C4-2B (cell line): ENCODE data around the gene FTCDNL1.

Experiments used
- H3K27ac ChIP-seq: fragments of 450-650 bp; 2 replicates; pipeline ENCODE4 v1.5.1; 2017
- ZFX ChIP-seq: fragments of 450-650 bp; IDR thresholded peaks from 2 replicates; pipeline ENCODE4 v1.6.1; 2017
- TF ChIP-seq, protein P1 (sequence below): fragments of 450-650 bp; conservative IDR thresholded peaks from 2 replicates; pipeline ENCODE4 v1.5.1; 2017; ENCODE audit warnings: mild to moderate bottlenecking

FTCDNL1 gene

DNA sequence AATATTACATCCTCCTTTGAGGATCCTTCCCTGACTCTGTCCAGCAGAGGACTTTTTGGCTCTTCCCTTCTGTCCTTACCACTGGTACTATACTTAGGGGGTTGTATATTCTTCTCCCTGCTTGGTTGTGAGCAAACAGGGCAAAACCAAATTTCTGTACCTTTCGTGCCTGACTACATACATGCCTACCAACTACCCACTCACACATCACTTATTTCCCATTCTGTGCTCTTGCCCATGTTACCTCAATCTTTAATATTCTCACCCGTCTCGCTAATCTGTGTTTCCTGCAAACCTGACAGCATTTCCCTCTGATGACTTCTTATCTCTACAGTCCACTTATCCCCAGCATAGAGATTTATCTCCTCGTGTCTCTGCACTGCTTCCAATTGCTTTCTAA is 58.6 kb downstream of the FTCDNL1 start:
- H3K27ac ChIP-seq = no peak overlapping the region
- TF ChIP-seq, protein P1, sequence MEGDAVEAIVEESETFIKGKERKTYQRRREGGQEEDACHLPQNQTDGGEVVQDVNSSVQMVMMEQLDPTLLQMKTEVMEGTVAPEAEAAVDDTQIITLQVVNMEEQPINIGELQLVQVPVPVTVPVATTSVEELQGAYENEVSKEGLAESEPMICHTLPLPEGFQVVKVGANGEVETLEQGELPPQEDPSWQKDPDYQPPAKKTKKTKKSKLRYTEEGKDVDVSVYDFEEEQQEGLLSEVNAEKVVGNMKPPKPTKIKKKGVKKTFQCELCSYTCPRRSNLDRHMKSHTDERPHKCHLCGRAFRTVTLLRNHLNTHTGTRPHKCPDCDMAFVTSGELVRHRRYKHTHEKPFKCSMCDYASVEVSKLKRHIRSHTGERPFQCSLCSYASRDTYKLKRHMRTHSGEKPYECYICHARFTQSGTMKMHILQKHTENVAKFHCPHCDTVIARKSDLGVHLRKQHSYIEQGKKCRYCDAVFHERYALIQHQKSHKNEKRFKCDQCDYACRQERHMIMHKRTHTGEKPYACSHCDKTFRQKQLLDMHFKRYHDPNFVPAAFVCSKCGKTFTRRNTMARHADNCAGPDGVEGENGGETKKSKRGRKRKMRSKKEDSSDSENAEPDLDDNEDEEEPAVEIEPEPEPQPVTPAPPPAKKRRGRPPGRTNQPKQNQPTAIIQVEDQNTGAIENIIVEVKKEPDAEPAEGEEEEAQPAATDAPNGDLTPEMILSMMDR = no peak
- TF ChIP-seq ZFX = no peak

DNA sequence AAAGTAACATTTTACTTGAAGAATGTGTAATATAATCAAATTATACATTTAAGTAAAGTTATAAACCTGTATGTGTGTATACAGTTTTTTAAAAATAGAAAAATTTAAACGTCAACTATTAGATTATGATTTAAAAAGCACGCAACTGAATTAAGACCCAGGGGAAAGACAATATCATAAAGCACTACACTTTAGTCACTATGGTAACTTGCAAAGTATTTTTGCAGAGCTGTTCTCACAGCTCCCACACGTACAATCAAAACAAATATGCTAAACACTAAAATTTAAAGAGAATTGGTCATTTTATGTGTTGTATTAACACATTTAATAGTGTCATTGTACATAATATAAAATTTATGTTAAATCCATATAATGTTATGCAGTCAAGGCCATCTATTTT is 59.7 kb downstream of the FTCDNL1 start:
- H3K27ac ChIP-seq = no peak overlapping the region
- TF ChIP-seq ZFX = no peak
- TF ChIP-seq, protein P1 = no peak

DNA sequence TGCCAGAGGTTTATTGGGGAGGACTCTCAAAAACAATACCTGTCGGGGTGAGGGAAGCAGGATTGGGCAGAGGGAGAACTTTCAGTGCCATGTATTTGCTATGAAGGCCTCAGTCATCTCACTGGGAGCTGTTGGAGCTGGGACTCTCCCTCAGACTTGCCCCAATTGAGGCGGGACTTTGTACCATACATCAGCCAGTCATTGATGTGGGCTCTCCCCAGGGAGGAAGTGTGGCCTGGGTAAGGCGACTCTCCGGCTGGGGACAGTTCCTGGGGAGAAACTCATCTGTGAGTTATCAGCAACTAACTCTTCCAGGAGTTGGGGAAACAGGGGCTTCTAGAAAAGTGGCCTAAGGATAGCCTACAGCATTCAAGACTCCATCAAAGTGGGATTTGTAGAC is 66.5 kb downstream of the FTCDNL1 start:
- H3K27ac ChIP-seq = no peak overlapping the region
- TF ChIP-seq, protein P1 = no peak
- no peak for TF ChIP-seq ZFX

DNA sequence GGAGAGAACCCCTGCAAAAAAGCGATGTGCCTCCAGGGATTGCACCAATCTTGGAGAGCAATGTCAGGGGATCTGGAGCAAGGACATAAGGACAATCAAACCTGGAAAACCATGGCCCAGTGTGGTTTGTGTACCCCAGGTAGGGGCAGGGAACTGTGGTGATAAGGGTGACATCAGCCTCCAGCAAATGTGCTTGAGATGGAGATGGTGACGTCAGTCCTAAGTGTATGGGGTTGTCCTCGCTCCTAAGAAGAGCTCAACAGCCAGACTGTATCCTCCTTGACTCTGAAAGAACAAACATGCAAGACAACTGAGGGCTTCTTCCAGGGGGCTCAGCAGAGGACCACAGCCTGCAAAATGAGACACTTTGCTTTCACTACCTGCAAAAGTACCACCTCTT is 71.4 kb downstream of the FTCDNL1 start:
- TF ChIP-seq ZFX = no peak
- TF ChIP-seq, protein P1 = no peak
- no peak overlapping the region for H3K27ac ChIP-seq

DNA sequence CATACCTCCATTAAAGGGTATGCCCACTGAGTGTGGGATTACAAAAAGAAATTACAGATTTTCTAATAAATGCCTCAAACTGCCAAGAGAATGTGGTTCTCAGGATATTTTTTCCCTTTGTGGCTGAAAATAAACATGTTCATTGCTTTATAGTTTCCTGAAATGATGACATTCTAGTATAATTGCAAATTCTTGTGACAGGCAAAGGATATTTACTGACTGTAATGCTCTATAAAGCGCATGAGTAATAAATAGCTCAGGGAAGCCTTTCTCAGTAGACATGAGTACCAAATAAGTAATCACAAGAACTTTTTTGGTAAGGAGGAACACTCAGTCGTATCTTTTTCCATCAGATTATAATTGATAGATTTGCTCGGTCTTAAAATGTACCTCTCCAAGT is 72.3 kb downstream of the FTCDNL1 start:
- no peak overlapping the region for H3K27ac ChIP-seq
- TF ChIP-seq, protein P1 = no peak
- no peak for TF ChIP-seq ZFX

DNA sequence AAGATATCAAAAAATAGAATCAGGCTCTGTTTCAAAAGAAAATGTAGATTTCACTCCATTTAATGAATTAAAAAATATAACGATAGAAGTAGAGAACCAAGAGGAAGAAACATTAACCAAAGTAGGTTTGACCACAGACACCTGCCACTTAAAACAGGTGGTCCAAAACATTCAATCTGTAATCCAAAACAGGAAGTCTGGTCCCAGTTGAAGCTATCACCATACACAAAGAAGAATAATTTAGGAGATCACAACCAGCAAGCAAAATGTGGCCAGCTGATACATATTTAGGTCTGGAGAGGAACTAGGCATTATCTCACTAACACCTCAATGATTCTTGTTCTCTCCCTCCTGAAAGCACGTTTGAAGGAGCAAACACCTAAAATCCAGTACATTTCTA is 73.1 kb downstream of the FTCDNL1 start:
- no peak for TF ChIP-seq ZFX
- no peak overlapping the region for H3K27ac ChIP-seq

DNA sequence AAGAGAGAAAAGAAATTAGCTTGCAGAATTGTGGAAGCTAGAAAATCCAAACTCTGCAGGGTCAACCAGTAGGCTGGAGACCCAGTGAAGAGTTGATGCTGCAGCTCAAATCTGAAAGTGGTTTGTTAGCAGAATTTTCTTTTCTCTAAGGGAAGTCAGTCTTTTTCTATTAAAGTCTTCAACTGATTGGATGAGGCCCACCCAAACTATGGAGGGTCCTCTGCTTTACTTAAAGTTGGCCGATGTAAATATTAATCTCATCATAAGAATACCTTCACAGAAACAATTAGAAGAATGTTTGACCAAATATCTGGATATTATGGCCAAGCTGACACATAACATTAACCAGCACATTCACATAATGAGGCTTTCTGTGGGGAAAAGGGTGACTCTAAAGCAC is 73.7 kb downstream of the FTCDNL1 start:
- TF ChIP-seq, protein P1 = no peak
- TF ChIP-seq ZFX = no peak
- no peak overlapping the region for H3K27ac ChIP-seq

DNA sequence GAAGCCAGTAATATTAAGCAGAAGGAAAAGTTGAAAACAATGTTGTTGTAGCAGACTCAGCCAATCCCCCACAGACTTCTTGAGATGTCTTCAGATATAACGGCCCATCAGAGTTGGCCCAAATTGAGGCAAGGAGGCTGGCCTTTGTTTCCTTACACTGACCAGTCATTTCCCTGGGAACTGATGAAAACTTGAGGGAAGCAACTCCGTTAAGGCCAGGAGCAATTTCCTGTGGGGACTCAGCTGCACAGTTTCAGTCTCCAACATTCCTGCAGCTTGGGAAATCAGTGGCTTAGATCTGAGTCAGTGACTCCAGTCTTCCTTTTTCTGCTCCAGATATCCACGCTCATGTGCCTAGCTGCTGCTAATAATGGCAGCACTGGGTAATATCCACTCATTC is 75.7 kb downstream of the FTCDNL1 start:
- no peak for TF ChIP-seq ZFX
- TF ChIP-seq, protein P1 = no peak
- no peak overlapping the region for H3K27ac ChIP-seq
